A673 (cell line): ENCODE data around the gene STK33. TPM values are rescaled to one million over a fixed set of nuclear protein-coding genes. Genes with fewer than 3 reads are reported as not detected.

Experiments used
- BruUV-seq: library from RNA; stranded (reverse); fragments of 400-500 nt; replicated peaks from 2 replicates; lab custom pipeline; 2021; lab: Mats Ljungman, UMichigan
- CTCF ChIA-PET: fragments of 300-600 bp; sonication (Branson Sonifier 250); formaldehyde crosslinking; loops from one replicate; lab custom pipeline; 2022; ENCODE audit warnings: antibody characterized with exemption; lab: Charles Lee
- POLR2A ChIA-PET: fragments of 300-600 bp; sonication (Branson Sonifier 250); formaldehyde crosslinking; loops from one replicate; lab custom pipeline; 2022; ENCODE audit warnings: antibody characterized with exemption; ENCODE audit not compliant: low non-redundant PET; lab: Charles Lee
- DNase-seq: peaks from one replicate; pipeline ENCODE4 v3.0.0-alpha.2; 2015; ENCODE audit warnings: low spot score
- H3K27ac ChIP-seq: fragments of 200-600 bp; sonication (generic); 2 replicates; pipeline ENCODE4 v1.5.1; 2016; ENCODE audit warnings: mixed run types, low read depth, mild to moderate bottlenecking, mixed read lengths, antibody characterized with exemption, low read length; ENCODE audit not compliant: poor library complexity, severe bottlenecking
- H3K27me3 ChIP-seq: fragments of 200-600 bp; sonication (generic); replicated peaks from 2 replicates; pipeline ENCODE4 v1.6.1; 2017; ENCODE audit warnings: mixed run types, low read depth, mild to moderate bottlenecking, mixed read lengths, antibody characterized with exemption, low read length; ENCODE audit not compliant: insufficient read depth, poor library complexity
- H3K36me3 ChIP-seq: fragments of 200-600 bp; sonication (generic); 2 replicates; pipeline ENCODE4 v1.6.1; 2016; ENCODE audit warnings: mixed run types, mild to moderate bottlenecking, mixed read lengths, antibody characterized with exemption, low read length; ENCODE audit not compliant: insufficient read depth, poor library complexity, severe bottlenecking
- H3K4me1 ChIP-seq: fragments of 200-600 bp; sonication (generic); 2 replicates; pipeline ENCODE4 v1.6.1; 2017; ENCODE audit warnings: mixed run types, mild to moderate bottlenecking, mixed read lengths, antibody characterized with exemption, low read length; ENCODE audit not compliant: insufficient read depth, poor library complexity, severe bottlenecking
- H3K4me3 ChIP-seq: fragments of 200-600 bp; sonication (generic); 2 replicates; pipeline ENCODE4 v1.5.1; 2016; ENCODE audit warnings: low read depth, mixed run types, mild to moderate bottlenecking, mixed read lengths, low read length; ENCODE audit not compliant: poor library complexity, severe bottlenecking
- H3K9me3 ChIP-seq: fragments of 200-600 bp; sonication (generic); 2 replicates; pipeline ENCODE4 v1.6.1; 2016; ENCODE audit warnings: mixed run types, low read depth, mild to moderate bottlenecking, mixed read lengths, antibody characterized with exemption, low read length; ENCODE audit not compliant: poor library complexity, severe bottlenecking
- CTCF ChIP-seq: fragments of 300-800, 200-600 bp; sonication (generic); conservative IDR thresholded peaks from 2 replicates; pipeline ENCODE4 v1.5.1; 2017; ENCODE audit warnings: low read depth, mild to moderate bottlenecking, antibody characterized with exemption, low read length, moderate library complexity, mixed read lengths
- EZH2 ChIP-seq: fragments of 200-600 bp; sonication (generic); IDR thresholded peaks from 2 replicates; pipeline ENCODE4 v1.6.1; 2017; ENCODE audit warnings: borderline replicate concordance, low read depth, mild to moderate bottlenecking, mixed read lengths, antibody characterized with exemption, low read length; ENCODE audit not compliant: poor library complexity, severe bottlenecking
- intact Hi-C: fragments of 100-400 bp; cut with micrococcal nuclease; formaldehyde crosslinking; loops from one replicate; pipeline ENCODE4 v1.10.0; 2022; ENCODE audit not compliant: unreplicated experiment
- total RNA-seq: library from RNA; stranded (reverse); gene quantifications from 2 replicates; pipeline ENCODE4 v1.2.3, GENCODE V29; 2021

STK33 gene
- total RNA-seq, 1 experiment from 2014 or later, result not detected

- H3K9me3 ChIP-seq, result no peaks in the 10 kb centered on the region
- POLR2A ChIA-PET, result no interaction called here
- CTCF ChIA-PET, result no interaction called here
- no peaks in the 10 kb centered on the region for H3K36me3 ChIP-seq
- DNase-seq, result no peak
- no peak for TF ChIP-seq CTCF
- no peak for TF ChIP-seq EZH2
- no peak overlapping the region for H3K27ac ChIP-seq
- no TSS peak for BruUV-seq
- peaks cover 21% of the 10 kb centered on the region for H3K27me3 ChIP-seq
- intact Hi-C loops, result no loop called here
- H3K4me3 ChIP-seq, result no peak overlapping the region
- no peaks in the 10 kb centered on the region for H3K4me1 ChIP-seq
Measured at GRCh38 chr11:8601376-8602133, 7.5 kb upstream of the STK33 start.

DNA sequence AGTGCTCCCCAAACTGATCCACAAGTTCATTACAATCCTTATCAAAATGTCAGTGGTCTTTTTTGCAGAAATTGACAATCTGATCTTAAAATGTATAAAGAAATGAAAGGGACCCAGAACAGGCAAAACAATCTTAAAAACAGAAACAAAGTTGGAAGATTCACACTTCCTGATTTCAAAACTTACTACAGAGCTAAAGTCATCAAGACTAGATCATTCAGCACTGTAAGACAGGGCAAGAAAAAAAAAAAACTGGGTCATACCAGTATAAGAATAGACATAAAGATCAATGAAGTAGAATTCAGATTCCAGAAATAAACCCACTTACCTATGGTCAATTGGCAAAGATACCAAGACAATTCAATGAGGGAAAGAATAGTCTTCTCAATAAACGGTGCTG is 4.5 kb upstream of the STK33 start:
- H3K4me3 ChIP-seq, result no peak overlapping the region
- no peak overlapping the region for H3K27ac ChIP-seq
- intact Hi-C loops, result no loop called here
- BruUV-seq, result no TSS peak
- no peak for DNase-seq
- H3K36me3 ChIP-seq, result no peaks in the 10 kb centered on the region
- H3K4me1 ChIP-seq, result no peaks in the 10 kb centered on the region
- TF ChIP-seq CTCF (no peak), EZH2 (no peak)
- peaks cover 52% of the 10 kb centered on the region for H3K27me3 ChIP-seq
- POLR2A ChIA-PET, result no interaction called here
- CTCF ChIA-PET, result no interaction called here
- H3K9me3 ChIP-seq, result no peaks in the 10 kb centered on the region

- no peaks in the 10 kb centered on the region for H3K4me1 ChIP-seq
- TF ChIP-seq CTCF, result no peak
- no peak for TF ChIP-seq EZH2
- ChIA-PET CTCF (no interaction called here), POLR2A (no interaction called here)
- H3K36me3 ChIP-seq, result no peaks in the 10 kb centered on the region
- H3K27me3 ChIP-seq, result peaks cover 65% of the 10 kb centered on the region
- H3K27ac ChIP-seq, result no peak overlapping the region
- no TSS peak for BruUV-seq
- DNase-seq, result no peak
- H3K4me3 ChIP-seq, result no peak overlapping the region
- no peaks in the 10 kb centered on the region for H3K9me3 ChIP-seq
- intact Hi-C loops, result no loop called here
Measured at GRCh38 chr11:8597182-8597581, 3.2 kb upstream of the STK33 start.
